Measurements from ENCODE around the gene CDK17. TPM values are rescaled to one million over a fixed set of nuclear protein-coding genes. Genes with fewer than 3 reads are reported as not detected.

Gene CDK17
- polyA plus RNA-seq, 1 of the 3 experiments (the other 2 are of a cell fraction), result 11.7 TPM

DNA sequence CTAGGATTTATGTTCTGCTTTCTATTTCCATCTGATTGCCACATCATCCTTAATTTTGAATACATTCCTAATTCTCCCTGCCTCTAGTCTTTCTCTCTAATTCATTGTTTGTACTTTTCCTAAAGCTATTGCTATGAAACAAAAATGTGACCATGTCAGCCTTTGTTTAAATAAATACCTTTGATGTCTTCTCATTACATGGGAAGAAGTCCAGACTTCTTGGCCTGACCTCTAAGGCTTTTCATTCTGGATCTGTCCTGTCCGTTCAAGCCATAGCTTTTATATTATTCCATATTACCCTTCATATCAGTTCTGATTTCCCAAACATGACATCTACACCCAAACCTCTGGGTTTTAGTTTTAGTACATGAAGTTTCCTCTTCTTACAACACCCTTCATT lies 91.4 kb downstream of the CDK17 start:
- H3K4me3 ChIP-seq (ENCODE audit: low read depth in 2 of 2, low read length in 1 of 2), result no peak overlapping the region
- CTCF ChIA-PET, result no interaction called here
- H3K9me2 ChIP-seq, result no peaks in the 10 kb centered on the region
- no peaks in the 10 kb centered on the region for H3K9me3 ChIP-seq
- no peaks in the 10 kb centered on the region for H3K27me3 ChIP-seq (ENCODE audit: insufficient read depth)
- H3K4me1 ChIP-seq (ENCODE audit: control insufficient read depth in 1 of 2, insufficient read depth in 2 of 2, low read depth in 1 of 2, low read length in 1 of 2), result no peaks in the 10 kb centered on the region; a peak in 1 of 4 replicates
- H2AFZ ChIP-seq (ENCODE audit: low read depth), result no peak overlapping the region
- H3K36me3 ChIP-seq (replicated peaks in 1 of 2; ENCODE audit: control insufficient read depth in 1 of 2, insufficient read depth in 2 of 2, low read length in 1 of 2), result peaks cover 26 to 74% of the 10 kb centered on the region in 2 experiments
- POLR2A ChIA-PET, result no interaction called here
- TF ChIP-seq CHD2 (IDR thresholded peaks at IDR 0.05; ENCODE audit: low read length, partially characterized antibody) (no peak), JUND (IDR thresholded peaks at IDR 0.05) (no peak), MAX (IDR thresholded peaks at IDR 0.05; ENCODE audit: low read depth) (no peak), RXRA (IDR thresholded peaks at IDR 0.05; ENCODE audit: borderline replicate concordance, low read depth) (no peak), GATA2 (CRISPR knock-in tag; IDR thresholded peaks at IDR 0.05) (no peak), NFIC (IDR thresholded peaks at IDR 0.05; ENCODE audit: borderline replicate concordance) (no peak)
- TF ChIP-seq, protein P1, sequence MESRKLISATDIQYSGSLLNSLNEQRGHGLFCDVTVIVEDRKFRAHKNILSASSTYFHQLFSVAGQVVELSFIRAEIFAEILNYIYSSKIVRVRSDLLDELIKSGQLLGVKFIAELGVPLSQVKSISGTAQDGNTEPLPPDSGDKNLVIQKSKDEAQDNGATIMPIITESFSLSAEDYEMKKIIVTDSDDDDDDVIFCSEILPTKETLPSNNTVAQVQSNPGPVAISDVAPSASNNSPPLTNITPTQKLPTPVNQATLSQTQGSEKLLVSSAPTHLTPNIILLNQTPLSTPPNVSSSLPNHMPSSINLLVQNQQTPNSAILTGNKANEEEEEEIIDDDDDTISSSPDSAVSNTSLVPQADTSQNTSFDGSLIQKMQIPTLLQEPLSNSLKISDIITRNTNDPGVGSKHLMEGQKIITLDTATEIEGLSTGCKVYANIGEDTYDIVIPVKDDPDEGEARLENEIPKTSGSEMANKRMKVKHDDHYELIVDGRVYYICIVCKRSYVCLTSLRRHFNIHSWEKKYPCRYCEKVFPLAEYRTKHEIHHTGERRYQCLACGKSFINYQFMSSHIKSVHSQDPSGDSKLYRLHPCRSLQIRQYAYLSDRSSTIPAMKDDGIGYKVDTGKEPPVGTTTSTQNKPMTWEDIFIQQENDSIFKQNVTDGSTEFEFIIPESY (IDR thresholded peaks at IDR 0.05; ENCODE audit: borderline replicate concordance, low read depth), result no peak
- peaks cover 21% of the 10 kb centered on the region for H3F3A ChIP-seq (replicated peaks; ENCODE audit: insufficient read depth)
- no peaks in the 10 kb centered on the region for H4K20me1 ChIP-seq (ENCODE audit: insufficient read depth)
- peaks cover 92% of the 10 kb centered on the region for H3K79me2 ChIP-seq (ENCODE audit: insufficient read depth)
- no peak overlapping the region for H3K4me2 ChIP-seq
- H3K27ac ChIP-seq (ENCODE audit: low read depth in 2 of 2, low read length in 1 of 2), result no peak overlapping the region
- 72% methylated on average over 1 of the region's 1 CpG for WGBS (ENCODE audit: low lambda C conversion rate)
- DNase-seq, result no peak
- no peak overlapping the region for H3K9ac ChIP-seq

DNA sequence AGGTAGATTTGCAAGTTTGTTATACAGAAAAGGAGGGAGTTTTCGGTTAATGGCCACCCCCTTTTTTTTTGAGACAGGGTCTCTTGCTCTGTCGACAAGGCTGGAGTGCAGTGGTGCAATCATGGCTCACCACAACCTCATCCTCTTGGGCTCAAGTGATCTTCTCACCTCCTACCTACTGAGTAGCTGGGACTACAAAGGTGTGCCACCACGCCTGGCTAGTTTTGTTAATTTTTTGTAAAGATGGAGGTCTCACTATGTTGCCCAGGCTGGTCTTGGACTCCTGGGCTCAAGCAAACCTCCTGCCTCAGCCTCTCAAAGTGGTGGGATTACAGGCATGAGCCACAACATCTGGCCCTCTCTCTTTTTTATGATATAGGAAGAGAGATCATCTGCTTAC lies 94.6 kb downstream of the CDK17 start:
- Histone ChIP-seq H3K9ac (no peak overlapping the region), H2AFZ (ENCODE audit: low read depth) (no peak overlapping the region), H3K9me2 (no peaks in the 10 kb centered on the region), H3K4me2 (no peak overlapping the region), H3K79me2 (ENCODE audit: insufficient read depth) (peaks cover 89% of the 10 kb centered on the region), H3K27me3 (ENCODE audit: insufficient read depth) (no peaks in the 10 kb centered on the region), H3K4me1 (ENCODE audit: control insufficient read depth in 1 of 2, insufficient read depth in 2 of 2, low read depth in 1 of 2, low read length in 1 of 2) (peaks cover 0 to 8% of the 10 kb centered on the region in 2 experiments; a peak in 2 of 4 replicates), H3K4me3 (ENCODE audit: low read depth in 2 of 2, low read length in 1 of 2) (no peak overlapping the region), H4K20me1 (ENCODE audit: insufficient read depth) (no peaks in the 10 kb centered on the region), H3K27ac (ENCODE audit: low read depth in 2 of 2, low read length in 1 of 2) (no peak overlapping the region), H3K9me3 (no peaks in the 10 kb centered on the region), H3K36me3 (replicated peaks in 1 of 2; ENCODE audit: control insufficient read depth in 1 of 2, insufficient read depth in 2 of 2, low read length in 1 of 2) (peaks cover 8 to 55% of the 10 kb centered on the region in 2 experiments), H3F3A (replicated peaks; ENCODE audit: insufficient read depth) (peaks cover 10% of the 10 kb centered on the region)
- WGBS (ENCODE audit: low lambda C conversion rate), result 95% methylated on average over 3 of the region's 3 CpGs
- DNase-seq, result no peak
- CTCF ChIA-PET, result interaction anchor here (1.4 kb wide), 1 partner anchor 17 kb away, joined by 3 read pairs; no protein-coding TSS in a partner anchor
- POLR2A ChIA-PET, result no interaction called here
- TF ChIP-seq TCF12 (IDR thresholded peaks at IDR 0.05) (no peak), RXRA (IDR thresholded peaks at IDR 0.05; ENCODE audit: borderline replicate concordance, low read depth) (no peak)
- TF ChIP-seq, protein P1 (IDR thresholded peaks at IDR 0.05; ENCODE audit: borderline replicate concordance, low read depth), result no peak
